Spleen (tissue), 7 donors: Measurements from ENCODE around the gene ATP5ME.

ENCODE experiments used
- CTCF ChIP-seq, 11 experiments: fragments of 200-600 bp in 7 of 11; fragments of 450-650 bp in 4 of 11; sonication (generic) in 4 of 11; IDR thresholded peaks in 8 of 11; conservative IDR thresholded peaks in 3 of 11; 1 replicate in 7 of 11; 2 replicates in 4 of 11; pipeline versions ENCODE4 v1.4.0 to v1.8.0; 2016 to 2021; ENCODE audit warnings: antibody characterized with exemption in 11 of 11, inconsistent platforms in 4 of 11, mild to moderate bottlenecking in 1 of 11
- POLR2A ChIP-seq, 3 donors: fragments of 450-650 bp; IDR thresholded peaks; one replicate each; pipeline ENCODE4 v1.5.1; 2017; ENCODE audit warnings: antibody characterized with exemption in 3 of 3, mild to moderate bottlenecking in 1 of 3
- POLR2AphosphoS5 ChIP-seq, 3 donors: sonication (generic); formaldehyde crosslinking; IDR thresholded peaks; one replicate each; pipeline ENCODE4 v1.5.1; 2017; ENCODE audit warnings: antibody characterized with exemption in 3 of 3
- donor health status: DM: no; HTN: no; CAD: no; lungs with moderate emphysema.
- donor health status: DM: no; HTN: no; CAD: no.
- donor health status: DM: no; HTN: no; CAD: no.

DNA sequence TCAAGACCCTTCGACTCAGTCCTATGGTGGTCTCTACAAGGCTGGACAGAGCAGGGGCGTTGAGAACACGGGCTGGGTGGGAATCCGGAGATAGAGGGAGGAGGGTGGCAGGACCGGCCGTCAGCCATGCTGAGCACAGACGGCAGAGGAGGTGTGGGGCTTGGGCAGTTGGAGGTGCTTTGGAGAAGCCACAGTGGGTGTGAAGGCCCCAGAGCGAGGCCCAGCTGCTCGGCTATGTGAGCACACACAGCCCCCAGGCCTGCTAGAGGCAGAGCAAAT is 44.5 kb downstream of the ATP5ME start:
- no peak for TF ChIP-seq CTCF (IDR thresholded peaks at IDR 0.05 in 8 of 11, conservative IDR thresholded peaks at IDR 0.05 in 3 of 11)
- TF ChIP-seq POLR2A (IDR thresholded peaks at IDR 0.05): no peak
- no peak for TF ChIP-seq POLR2AphosphoS5 (IDR thresholded peaks at IDR 0.05)
